Stimulated activated CD8-positive, alpha-beta memory T cell treated with anti-CD3 and anti-CD28 coated beads, Interleukin-15, amount 100 ng/mL, for 48 hours (primary cell): ENCODE results near the gene CLIP2.
"Not testable (repeated sequence)": the region's sequence is repeated elsewhere in the genome, so short reads cannot be mapped to it uniquely, and the experiment has no call there.

Experiments
- DNase-seq, 2 donors: peaks; one replicate each; pipeline ENCODE4 v3.0.0-alpha.2; 2020; ENCODE audit warnings: low read depth in 2 of 2

Gene CLIP2

DNA sequence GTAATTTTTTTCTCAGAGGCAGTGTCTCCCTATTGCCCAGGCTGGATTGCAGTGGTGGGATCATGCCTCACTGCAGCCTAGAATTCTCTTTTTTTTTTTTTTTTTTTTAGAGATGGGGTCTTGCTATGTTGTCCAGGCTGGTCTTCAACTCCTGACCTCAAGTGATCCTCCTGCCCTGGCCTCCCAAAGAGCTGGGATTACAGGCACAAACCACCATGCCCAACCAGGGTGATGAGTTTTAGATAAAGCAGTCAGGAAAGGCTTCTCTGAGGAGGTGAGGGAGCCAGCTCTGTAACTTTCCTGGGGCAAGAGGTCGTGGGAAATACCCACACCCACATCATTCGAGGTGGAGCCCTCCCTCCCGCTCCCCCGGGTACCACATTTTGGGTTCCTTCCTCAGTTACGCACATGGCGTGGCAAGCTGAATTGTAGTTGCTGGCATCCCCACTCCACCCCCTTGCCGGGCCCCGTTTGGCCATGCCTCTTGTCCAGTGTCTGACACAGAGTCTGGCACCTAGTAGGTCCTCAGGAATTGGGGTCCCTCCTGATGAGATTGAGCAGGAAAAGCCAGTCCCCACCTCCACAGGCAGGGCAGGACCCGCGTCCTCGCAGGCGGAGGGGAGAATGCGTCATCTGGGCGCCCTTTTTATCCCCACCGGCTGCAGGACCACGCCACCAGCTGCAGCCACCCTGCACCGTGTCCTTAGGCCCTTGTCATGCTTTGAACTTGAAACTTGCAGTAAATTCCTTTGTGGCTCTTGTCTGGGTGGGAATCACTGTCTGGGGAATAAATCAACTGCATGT, 43.4 kb downstream of the CLIP2 start:
- no peak for DNase-seq

DNA sequence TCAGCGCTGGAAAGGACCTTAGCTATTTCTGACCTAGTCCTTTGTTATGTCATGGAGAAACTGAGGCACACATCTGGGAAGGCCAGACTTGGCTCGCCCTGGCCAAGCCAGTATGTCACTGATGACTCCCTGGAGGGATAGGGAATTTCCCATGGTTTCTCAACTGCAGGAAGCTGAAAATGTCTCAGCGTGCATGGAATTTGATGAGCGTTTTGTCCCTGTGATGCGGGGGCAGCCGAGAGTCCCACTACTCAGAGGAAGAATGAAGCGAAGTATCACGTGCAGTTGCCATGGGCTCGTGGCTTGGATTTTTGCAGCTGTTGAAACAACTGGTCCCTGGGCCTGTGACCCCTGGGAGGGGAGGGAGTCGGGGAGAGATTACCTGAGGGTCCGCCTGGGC, 44.8 kb downstream of the CLIP2 start:
- DNase-seq = no peak

DNA sequence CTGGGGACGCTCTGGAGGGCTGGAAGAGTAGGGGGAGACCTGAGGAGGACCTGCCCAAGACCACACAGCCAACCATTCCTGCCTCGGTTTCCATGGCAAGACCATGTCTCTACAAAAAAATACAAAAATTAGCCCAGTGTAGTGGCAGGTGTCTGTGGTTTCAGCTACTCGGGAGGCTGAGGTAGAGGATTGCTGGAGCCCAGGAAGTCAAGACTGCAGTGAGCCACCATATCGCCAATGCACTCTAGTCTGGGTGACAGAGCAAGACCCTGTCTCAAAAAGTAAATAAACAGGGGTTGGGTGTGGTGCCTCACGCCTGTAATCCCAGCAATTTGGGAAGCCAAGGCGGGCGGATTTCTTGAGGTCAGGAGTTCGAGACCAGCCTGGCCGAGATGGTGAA, 48.7 kb downstream of the CLIP2 start:
- DNase-seq = no peak

DNA sequence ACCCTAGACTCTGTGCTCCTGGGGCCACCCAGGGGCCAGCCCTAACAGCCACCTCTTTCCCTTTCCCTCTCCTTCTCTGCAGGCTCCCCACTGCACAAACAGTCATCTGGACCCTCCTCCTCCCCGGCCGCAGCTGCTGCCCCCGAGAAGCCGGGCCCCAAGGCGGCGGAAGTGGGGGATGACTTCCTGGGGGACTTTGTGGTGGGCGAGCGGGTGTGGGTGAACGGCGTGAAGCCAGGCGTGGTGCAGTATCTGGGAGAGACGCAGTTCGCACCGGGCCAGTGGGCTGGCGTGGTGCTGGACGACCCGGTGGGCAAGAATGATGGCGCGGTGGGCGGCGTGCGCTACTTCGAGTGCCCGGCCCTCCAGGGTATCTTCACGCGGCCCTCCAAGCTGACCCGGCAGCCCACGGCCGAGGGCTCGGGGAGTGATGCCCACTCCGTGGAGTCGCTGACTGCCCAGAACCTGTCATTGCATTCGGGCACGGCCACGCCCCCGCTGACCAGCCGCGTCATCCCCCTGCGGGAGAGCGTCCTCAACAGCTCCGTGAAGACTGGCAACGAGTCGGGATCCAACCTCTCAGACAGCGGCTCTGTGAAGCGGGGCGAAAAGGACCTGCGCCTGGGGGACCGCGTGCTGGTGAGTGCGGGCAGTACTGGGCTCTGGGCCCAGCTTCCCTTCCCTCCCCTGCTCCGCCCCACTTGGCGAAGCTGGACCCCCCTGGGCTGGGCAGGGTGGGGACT, 49.3 kb downstream of the CLIP2 start:
- DNase-seq = no peak

DNA sequence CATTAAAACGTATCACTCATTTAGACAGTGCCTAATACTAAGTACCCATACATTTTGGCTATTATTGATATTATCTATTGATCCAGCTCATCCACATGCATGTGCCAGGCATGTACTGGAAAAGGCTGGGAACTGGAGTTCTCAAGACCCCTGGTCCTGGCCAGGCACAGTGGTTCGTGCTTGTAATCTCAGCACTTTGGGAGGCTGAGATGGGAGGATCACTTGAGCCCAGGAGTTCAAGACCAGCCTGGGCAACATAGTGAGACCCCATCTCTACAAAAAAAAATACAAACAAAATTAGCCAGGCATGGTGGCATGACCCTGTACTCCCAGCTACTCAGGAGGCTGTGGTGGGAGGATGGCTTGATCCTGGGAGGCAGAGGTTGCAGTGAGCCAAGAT, 50.4 kb downstream of the CLIP2 start:
- not testable (repeated sequence) for DNase-seq

DNA sequence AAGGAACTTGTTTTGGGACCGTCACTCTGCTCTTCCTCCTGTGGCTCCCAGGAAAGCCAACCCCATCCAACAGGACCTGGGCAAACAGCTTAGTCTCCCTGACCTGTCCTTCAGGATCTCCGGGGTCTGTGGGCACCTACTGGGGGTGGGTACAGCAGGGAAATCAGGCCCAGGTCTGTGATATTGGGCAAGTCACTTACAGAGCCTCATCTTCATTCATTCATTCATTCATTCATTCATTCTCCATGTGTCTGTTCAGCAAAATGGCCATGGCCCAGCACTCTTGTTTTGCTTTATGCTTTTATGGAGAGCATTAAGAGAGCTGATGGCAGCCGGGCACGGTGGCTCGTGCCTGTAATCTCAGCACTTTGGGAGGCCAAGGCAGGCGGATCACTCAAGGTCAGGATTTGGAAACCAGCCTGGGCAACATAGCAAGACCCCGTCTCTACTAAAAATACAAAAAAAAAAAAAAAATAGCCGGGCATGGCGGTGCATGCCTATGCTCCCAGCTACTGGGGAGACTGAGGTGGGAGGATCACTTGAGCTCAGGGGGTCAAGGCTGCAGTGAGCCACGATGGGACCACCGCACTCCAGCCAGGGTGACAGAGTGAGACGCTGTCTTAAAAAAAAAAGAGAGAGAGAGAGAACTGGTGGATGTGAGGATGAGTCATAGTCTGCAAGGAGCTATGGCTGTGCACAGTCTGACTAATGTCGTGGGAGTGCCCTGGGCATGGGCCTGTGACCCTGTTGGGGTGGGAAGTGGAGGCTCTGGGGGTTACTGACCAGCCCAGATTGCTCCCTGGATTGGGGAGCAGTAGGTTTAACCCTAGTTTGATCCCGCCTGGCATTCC, 54.3 kb downstream of the CLIP2 start:
- DNase-seq = peak in 1 of 2 donors; percentile 4

DNA sequence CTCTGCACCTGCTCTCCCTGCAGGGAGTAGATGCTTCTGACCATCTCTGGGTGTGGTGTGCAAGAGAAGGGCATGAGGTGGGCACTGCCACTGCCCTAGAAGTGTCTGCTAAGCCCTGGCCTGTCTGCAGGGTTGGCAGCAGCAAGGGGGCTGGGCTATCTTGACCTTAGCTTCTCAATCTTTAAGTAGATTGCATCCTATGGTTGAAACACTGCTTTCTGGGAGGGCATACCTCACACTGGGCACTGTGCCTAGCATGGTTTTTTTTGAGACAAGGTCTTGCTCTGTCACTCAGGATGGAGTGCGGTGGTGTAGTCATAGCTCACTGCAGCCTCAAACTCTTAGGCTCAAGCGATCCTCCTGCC, 54.9 kb downstream of the CLIP2 start:
- DNase-seq = no peak

DNA sequence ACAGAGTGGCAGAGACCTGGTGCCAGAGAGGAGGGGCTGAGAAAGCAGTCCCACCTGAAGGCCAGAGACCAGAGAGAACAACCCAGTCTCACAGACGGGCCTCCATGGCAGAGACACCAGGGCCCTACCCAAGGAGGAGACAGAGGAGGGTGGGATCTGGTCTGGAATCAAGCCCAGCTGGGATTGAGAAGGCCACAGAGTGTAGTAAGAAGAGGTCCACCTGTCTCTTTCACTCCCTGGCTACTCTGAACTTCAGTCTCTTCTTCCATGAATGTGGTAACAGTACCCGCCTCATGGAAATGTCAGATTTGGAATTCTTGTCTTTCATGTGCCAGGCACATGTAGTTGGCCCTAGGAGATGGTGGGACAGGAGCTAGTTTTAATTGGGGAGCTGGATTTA, 55.6 kb downstream of the CLIP2 start:
- no peak for DNase-seq

DNA sequence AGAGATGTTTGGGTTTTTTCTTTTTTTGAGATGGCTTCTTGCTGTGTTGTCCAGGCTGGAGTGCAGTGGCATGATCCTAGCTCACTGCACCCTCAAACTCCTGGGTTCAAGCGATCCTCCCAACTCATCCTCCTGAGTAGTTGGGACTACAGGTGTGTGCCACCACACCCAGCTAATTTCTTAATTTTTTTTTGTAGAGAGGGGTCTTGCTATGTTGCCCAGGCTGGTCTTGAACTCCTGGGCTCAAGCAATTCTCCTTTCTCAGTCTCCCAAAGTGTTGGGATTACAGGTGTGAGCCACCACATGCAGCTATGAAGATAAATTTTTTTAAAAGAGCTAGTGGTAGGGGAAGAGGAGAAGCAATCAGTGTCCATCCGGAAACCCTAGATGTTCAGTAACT, 56.8 kb downstream of the CLIP2 start:
- DNase-seq = no peak

DNA sequence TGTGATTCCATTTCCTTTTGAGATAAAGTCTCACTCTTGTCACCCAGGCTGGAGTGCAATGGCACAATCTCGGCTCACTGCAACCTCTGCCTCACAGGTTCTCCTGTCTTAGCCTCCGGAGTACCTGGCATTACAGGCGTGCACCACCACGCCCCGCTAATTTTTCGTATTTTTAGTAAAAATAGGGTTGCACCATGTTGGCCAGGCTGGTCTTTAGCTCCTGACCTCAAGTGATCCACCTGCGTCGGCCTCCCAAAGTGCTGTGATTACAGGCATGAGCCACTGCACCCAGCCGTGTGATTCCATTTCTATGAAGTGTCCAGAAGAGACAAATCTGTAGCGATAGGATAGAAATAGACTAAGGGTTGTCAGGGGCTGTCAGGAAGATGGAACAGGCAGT, 60.4 kb downstream of the CLIP2 start:
- no peak for DNase-seq

DNA sequence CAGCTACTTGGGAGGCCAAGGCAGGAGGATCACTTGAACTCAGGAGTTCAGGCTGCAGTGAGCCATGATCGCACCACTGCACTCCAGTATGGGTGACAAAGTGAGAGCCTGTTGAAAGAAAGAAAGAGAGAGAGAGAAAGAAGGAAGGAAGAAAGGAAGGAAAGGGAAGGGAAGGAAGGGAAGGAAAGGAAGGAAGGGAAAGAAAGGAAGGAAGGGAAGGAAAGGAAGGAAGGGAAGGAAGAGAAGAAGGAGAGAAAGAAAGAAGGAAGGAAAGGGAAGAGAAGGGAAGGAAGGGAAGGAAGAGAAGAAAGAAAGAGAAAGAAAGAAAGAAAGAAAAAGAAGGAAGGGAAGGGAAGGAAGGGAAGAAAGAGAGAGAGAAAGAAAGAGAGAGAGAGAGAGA, 61.5 kb downstream of the CLIP2 start:
- no peak for DNase-seq

DNA sequence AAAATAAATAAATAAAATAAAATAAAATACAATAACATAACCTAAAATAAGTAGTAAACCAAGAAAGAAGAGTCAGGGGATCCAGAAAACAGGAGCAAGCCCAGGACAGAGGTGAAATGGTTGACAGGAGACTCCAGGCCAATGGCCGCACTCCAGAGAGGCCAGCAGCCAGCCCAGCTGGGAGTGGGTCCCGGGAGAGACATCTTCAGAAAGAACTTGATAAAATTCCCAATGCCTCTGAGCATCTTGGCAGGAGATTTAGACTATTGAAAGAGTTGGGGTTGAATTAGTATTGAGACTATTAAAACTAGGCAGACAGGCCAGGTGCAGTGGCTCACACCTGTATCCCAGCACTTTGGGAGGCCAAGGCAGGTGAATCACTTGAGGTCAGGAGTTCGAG, 62.6 kb downstream of the CLIP2 start:
- DNase-seq = no peak

DNA sequence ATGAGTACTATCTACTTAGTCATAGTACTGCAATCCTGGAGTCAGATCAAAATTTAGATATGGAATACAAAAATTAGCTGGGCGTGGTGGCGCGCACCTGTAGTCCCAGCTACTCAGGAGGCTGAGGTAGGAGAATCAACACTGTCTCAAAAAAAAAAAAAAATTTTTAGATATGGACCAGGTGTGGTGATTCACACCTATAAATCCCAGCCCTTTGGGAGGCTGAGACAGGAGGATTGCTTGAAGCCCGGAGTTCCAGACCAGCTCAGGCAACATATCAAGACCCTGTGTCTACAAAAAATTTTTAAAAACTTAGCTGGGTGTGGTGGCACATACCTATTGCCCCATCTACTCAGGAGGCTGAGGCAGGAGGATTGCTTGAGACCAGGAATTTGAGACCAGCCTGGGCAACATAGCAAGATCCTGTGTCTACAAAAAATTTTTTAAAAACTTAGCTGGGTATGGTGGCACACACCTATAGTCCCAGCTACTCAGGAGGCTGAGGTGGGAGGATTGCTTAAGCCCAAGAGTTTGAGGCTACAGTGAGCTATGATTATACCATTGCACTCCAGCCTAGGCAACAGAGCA, 63.4 kb downstream of the CLIP2 start:
- DNase-seq = not testable (repeated sequence)

DNA sequence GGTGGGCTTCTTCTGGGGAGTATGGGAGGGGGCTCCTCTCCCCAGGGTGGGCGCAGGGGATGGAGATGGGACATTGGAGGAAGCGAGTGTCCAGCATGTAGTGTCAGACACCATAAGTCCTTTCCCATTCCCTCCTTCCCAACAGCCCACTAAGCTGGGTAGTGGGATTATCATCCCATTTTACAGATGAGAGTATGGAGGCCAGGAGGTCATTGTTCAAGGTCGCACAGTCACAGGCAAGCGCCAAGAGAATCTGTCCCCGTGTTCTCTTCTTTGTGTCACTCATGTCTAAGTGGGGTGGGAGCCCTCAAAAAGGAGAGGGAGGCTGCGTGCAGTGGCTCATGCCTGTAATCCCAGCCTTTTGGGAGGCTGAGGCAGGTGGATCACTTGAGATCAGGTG, 64.8 kb downstream of the CLIP2 start:
- no peak for DNase-seq

DNA sequence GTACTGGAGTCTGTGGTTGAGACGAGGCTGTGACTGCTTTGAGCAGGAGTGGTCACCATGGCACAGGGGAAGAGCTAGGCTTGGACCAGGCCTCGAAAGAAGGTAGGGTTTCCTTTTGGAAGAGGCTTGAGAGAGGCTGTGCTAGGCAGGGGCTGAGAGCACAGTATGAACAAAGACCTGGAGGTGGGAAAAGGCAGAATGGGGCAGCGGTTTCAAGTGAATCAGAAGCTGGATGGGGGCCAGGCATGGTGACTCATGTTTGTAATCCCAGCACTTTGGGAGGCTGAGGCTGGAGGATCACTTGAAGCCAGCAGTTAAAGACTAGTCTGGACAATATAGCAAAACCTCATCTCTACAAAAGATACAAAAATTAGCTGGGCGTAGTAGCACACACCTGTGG, 65.9 kb downstream of the CLIP2 start:
- DNase-seq = no peak

DNA sequence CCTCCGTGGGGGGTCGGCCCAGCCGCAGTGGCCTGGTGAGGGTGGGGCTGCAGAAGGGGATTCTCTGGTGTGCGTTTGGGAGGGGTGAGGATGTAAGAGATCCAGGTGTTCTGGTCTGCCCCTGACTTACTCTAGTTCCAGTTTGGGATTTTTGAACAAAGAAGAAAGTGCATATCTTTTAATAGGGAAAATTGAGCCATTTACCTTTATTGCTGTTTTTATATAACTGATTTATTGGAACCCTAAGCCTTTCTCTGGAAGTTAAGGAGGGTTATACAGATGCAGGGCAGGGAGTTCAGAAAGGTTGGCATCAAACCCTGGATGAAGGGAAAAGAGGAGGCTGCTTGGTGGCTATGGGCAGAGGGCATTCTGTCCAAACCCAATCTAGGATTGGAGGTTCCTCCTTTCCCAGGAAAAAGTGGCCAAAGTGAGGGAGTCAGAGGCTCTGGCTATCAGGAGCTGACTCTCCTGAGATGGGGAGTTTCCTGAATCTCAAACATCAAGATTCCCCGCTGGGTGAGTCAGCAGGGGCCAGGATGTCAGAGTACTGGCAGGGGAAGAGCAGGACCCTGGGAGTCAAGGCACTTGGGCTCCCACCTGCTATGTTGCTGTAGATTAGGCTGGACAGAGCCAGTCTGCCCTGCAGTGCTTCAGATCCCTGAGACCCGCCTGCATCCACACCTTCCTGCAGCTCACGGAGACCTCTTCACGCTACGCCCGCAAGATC, 67.5 kb downstream of the CLIP2 start:
- no peak for DNase-seq

DNA sequence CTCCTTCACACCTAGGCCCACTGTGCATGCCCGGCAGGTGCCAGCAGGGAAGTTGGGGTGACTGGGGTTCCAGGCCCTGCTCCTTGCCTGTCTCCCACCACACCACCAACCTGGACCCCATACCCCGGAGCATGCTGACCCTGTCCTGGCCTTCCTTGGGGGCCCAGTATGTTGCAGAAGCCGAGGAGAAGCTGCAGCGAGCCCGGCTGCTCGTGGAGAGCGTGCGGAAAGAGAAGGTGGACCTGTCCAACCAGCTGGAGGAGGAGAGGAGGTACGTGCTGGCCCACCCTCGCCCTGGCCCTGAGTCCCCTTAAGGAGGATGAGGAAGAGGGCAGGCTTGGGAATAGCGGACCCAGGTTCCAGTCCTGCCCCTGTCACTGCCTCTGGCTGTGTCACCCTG, 70.8 kb downstream of the CLIP2 start:
- no peak for DNase-seq

DNA sequence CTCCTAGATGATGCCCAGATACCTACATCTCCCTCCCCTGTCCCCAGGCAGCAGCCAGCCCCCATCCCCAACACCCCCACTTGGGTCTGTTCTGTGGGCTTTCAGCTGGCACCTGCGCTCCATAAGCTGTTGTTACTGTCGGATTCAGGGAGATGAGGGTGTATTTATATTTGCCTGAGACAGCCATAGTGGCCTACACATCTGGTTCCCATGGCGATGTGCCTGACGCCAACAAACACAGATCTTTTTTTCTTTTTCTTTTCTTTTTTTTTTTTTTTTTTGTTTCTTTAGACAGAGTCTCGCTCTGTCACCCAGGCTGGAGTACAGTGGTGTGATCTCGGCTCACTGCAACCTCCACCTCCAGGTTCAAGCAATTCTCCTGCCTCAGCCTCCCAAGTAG, 73.1 kb downstream of the CLIP2 start:
- DNase-seq = no peak

DNA sequence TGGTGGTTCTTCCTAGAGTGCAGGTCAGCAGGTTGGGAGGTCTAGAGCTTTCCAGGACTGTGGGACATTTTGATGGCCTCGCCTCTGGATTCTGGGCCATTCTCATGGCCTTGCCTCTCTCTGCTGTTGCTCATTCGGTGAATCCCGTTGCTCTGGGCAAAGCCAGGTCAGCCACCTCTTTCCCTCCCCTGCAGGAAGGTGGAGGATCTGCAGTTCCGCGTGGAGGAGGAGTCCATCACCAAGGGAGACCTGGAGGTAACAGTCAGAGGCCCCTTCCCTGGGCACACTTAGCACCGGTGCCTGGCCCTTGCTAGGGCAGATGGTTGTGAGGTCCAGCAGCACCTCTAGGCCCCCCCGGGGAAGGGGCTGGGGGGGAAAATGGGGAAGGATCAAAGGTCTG, 74.9 kb downstream of the CLIP2 start:
- DNase-seq = no peak

DNA sequence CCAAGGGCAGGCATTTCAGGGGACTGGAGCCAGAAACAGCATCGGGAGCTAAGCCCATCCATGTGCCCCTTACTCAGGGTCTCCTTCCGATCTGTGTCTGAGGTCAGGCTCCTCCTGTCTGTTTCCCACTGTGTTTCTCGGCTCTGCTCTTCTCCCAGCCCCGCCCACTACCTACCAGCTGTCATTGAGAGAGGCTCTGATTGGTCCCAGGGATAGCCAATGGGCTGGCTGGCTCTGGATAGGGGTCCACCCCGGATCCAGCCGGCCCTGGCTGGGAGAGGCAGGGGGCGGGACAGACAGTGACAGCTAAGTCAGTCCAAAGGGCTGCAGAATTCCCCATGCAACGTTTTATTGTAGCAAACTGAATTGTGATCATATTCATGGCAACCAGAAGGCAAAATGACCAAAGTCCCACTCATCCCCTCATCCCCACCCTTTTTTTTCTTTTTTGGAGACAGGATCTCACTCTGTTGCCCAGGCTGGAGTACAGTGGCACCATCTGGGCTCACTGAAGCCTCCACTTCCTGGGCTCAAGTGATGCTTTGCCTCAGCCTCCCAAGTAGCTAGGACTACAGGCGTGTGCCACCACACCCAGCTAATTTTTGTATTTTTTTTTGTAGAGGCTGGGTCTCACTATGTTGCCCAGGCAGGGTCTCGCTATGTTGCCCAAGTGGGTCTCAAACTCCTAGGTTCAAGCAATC, 76.3 kb downstream of the CLIP2 start:
- DNase-seq = no peak
